Naive B cell (primary cell): ENCODE measurements around the gene TRAF7. TPM values are rescaled to one million over a fixed set of nuclear protein-coding genes. Genes with fewer than 3 reads are reported as not detected.
"Not testable (repeated sequence)": the region's sequence is repeated elsewhere in the genome, so short reads cannot be mapped to it uniquely, and the experiment has no call there.

Experiments
- ATAC-seq, 2 donors: fragments of 150-1000 bp; cut with Tn5 transposase; 2 replicates each; pipeline ENCODE4 v1.10.0; 2021; ENCODE audit warnings: low read depth in 2 of 2, mild to moderate bottlenecking in 2 of 2, moderate library complexity in 2 of 2
- DNase-seq: peaks from one replicate; pipeline ENCODE4 v3.0.0; 2022
- H3K27ac Mint-ChIP-seq, 6 donors: one replicate each; pipeline ENCODE4 v1.8.0; 2020 to 2022; ENCODE audit warnings: mild to moderate bottlenecking in 6 of 6, mixed read lengths in 6 of 6, moderate library complexity in 5 of 6, inconsistent platforms in 2 of 6
- H3K27me3 Mint-ChIP-seq, 3 donors: one replicate each; pipeline ENCODE4 v1.8.0; 2021 to 2022; ENCODE audit warnings: mixed read lengths in 3 of 3, mild to moderate bottlenecking in 1 of 3
- H3K36me3 Mint-ChIP-seq, 2 donors: one replicate each; pipeline ENCODE4 v1.8.0; 2020 to 2022; ENCODE audit warnings: mixed read lengths in 2 of 2, inconsistent platforms in 1 of 2, mild to moderate bottlenecking in 1 of 2
- H3K4me1 Mint-ChIP-seq, 3 donors: one replicate each; pipeline ENCODE4 v1.8.0; 2020 to 2022; ENCODE audit warnings: mixed read lengths in 3 of 3, inconsistent platforms in 1 of 3, mild to moderate bottlenecking in 1 of 3, moderate library complexity in 1 of 3
- H3K4me3 Mint-ChIP-seq, 8 donors: one replicate each; pipeline ENCODE4 v1.8.0; 2020 to 2022; ENCODE audit warnings: mild to moderate bottlenecking in 8 of 8, mixed read lengths in 8 of 8, moderate library complexity in 8 of 8, inconsistent platforms in 2 of 8
- H3K9me3 Mint-ChIP-seq, 7 donors: one replicate each; pipeline ENCODE4 v1.8.0; 2020 to 2022; ENCODE audit warnings: mixed read lengths in 7 of 7, mild to moderate bottlenecking in 5 of 7, inconsistent platforms in 2 of 7, moderate library complexity in 1 of 7
- polyA plus RNA-seq, 6 donors: library from polyadenylated mRNA; unstranded; fragments of 300-500 nt; fragmentation: Illumina TruSeq; gene quantifications; one replicate each; pipeline ENCODE4 v1.2.3, GENCODE V29; 2021; ENCODE audit warnings: low read depth in 6 of 6

Gene TRAF7
- 1 to 10 TPM; 4.2 to 9.4 (median 5.6) TPM for polyA plus RNA-seq

DNA sequence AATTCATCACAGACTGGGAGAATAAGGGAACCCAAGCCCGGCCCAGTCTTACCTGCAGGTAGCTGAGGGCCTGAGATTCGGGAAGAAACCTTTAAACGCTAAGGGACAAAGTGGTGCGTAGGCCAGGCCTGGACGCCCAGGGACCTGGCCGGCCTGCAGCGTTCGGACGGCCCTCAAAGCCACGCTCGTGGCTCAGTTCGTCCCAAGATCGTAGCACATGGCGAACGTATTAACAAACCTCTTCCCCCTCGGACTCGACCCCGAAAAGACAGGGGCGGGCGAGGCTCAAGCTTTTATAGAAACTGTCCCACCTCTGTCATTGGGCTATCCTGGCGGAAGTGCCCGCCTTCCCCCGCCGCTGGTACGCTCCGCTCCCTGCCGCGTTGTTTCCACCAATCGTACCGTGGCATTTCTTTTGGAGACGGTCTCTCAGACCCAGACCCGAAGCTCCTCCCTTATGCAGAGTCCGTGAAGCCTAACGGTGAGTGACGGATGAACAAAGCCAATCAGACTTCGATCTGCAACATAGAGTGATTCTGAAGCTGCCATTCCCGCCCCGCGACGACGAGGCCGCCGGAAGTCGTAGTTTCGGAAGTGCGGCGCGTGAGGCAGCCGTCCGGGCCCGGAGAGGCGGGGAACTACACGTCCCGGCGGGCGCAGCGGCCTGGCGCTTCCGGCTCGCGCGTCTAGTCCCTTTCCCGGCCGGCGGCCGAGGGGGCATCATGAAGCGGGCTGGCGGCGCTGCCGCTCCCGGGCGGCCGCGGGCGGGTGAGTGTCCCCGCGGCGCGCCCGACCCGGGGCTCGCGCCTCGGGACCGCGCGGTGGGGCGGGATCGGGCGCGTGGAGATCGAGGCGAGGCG is at the start of gene TRAF7:
TRAF7 (plus strand) TSS at position 692 of the 860 bp plus-strand sequence. CDS start 8,139 bp downstream, outside the sequence.
- Mint-ChIP-seq H3K36me3 (no peaks in the 10 kb centered on the region), H3K4me3 (peak within 1 kb of the TSS; percentile 79 to 97 (median 96)), H3K9me3 (no peaks in the 10 kb centered on the region), H3K27ac (peak within 1 kb of the TSS; percentile 93 to 97 (median 96)), H3K4me1 (peaks cover 43 to 52% (median 49%) of the 10 kb centered on the region in 3 donors), H3K27me3 (no peaks in the 10 kb centered on the region)
- DNase-seq, result peak; percentile 98
- peak; percentile 89 to 91 for ATAC-seq

DNA sequence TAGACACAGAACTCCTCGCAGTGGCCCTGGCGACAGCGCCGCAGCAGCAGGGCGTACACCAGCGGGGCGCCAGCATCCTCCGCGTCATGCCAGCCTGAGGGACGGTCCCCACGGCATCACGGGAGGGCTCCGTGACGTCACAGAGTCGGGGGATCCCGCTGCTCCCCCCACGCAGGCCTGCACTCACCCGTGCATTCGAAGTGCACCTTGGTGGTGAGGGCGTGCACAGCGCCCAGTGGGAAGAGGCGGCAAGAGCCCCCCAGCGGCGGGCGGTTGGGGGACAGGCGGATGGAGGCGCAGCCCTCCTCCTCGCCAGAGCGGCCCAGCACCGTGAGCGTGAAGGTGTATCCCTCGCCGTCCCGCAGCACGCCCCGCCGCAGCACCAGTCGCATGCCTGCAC is 49.4 kb upstream of the TRAF7 start:
- not testable (repeated sequence) for DNase-seq, H3K4me3 Mint-ChIP-seq, H3K36me3 Mint-ChIP-seq, ATAC-seq, H3K27ac Mint-ChIP-seq, H3K9me3 Mint-ChIP-seq, H3K4me1 Mint-ChIP-seq, H3K27me3 Mint-ChIP-seq

DNA sequence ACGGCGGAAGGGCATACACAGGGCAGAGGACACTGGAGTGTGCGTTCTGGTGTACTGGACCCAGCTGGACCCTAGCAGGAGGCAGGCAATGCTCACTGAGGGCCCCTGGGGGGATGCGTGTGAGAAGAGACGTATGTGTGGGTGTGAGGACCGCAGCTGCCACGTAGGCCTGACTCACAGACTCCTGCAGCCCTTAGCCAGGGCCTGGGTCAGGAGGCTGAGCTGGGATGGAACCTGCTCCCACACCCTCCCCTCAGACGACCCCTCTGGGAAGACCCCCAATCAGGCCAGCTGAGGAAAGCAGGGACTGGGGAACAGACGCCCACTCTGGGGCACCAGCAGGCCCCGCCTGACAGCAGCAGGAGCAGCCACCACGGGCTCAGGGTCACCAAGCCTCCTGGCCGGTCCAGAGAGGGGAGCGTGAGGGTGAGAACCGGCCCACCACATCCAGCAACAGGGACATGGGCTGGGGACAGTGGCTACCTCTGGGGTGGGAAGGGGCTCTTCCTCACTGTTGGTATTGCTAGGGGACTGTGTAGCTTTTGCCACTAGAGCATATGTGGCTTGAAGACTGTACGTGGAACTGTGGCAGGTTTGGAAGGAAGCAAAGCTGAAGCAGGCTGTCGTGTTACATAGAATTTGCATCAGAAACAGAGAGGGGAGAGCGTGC is 48.3 kb upstream of the TRAF7 start:
- not testable (repeated sequence) for H3K9me3 Mint-ChIP-seq, ATAC-seq, H3K4me1 Mint-ChIP-seq, H3K36me3 Mint-ChIP-seq, H3K4me3 Mint-ChIP-seq, H3K27me3 Mint-ChIP-seq, DNase-seq
- peak overlapping the region in 2 of 6 donors; percentile 63 to 70 for H3K27ac Mint-ChIP-seq

DNA sequence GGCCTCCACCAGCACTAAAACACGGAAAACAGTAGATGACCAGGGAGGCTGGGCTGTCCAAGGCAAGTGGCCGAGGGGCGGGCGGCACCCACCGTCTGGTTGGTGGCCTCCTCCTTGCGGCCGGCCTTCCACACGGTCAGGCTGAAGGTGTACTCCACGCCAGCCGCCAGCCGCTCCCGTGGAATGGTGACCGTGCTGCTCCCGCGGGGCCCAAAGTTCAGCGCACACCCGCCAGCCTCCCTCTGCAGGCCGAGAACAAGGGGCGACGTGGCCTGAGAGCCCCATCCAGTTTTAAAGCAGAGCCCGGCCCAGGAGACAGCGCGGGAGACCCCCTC is 47.8 kb upstream of the TRAF7 start:
- H3K36me3 Mint-ChIP-seq, H3K9me3 Mint-ChIP-seq, ATAC-seq, H3K4me1 Mint-ChIP-seq, H3K27ac Mint-ChIP-seq, DNase-seq, H3K4me3 Mint-ChIP-seq, H3K27me3 Mint-ChIP-seq: not testable (repeated sequence)

DNA sequence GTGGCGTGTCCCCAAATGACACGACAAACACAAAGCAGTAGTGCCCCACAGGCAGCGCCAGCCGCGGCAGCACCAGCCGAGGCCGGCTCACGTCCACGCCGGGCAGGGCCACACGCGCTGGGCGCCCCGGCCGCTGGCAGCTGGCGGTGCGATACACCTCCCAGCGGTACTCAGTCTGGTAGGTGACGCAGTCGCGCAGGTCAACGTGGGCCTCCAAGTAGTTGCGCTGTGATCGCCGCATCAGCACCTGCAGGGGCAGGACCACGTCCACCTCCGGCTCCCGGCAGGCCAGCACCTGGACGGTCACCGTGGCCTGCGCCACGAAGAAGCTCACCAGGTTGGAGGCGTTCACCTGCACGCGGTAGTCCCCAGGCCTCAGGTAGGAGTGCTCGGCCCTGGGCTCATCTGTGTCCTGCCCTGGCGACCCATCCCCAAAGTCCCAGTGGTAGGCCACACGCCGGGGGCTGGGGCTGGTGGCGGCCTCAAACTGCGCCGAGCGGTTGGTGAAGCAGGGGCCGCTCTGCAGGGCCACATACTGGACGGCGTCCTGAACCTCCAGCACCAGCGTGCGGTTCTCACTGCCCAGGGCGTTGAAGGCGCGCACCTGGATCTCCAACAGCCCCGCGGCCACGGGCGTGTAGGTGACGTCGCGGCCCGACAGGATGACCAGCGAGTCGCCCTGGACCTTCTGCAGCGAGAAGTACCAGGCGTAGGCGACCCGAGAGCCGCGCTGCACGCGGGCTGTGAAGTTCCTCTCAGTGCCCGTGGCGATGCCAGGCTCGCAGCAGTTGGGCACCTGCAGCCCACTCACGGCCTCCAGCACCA is 46.9 kb upstream of the TRAF7 start:
- H3K9me3 Mint-ChIP-seq, H3K27me3 Mint-ChIP-seq, H3K4me1 Mint-ChIP-seq, ATAC-seq, H3K27ac Mint-ChIP-seq, DNase-seq, H3K36me3 Mint-ChIP-seq, H3K4me3 Mint-ChIP-seq: not testable (repeated sequence)

DNA sequence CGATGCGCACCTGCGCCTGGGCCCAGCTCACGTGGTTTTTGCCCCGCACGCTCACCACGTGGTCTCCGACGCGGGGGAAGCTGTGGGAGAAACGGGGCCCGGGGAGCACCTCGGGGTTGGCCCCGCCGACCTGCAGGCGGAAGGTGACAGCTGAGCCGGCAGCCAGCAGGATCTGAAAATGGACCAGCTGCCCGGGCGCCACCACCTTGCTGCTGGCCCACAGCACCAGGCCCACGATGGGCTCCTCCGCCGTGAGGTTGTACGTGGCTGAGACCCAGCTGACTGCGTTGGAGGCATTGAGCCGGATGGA is 46.4 kb upstream of the TRAF7 start:
- not testable (repeated sequence) for H3K4me1 Mint-ChIP-seq, ATAC-seq, H3K27me3 Mint-ChIP-seq, DNase-seq, H3K36me3 Mint-ChIP-seq, H3K9me3 Mint-ChIP-seq, H3K27ac Mint-ChIP-seq, H3K4me3 Mint-ChIP-seq

DNA sequence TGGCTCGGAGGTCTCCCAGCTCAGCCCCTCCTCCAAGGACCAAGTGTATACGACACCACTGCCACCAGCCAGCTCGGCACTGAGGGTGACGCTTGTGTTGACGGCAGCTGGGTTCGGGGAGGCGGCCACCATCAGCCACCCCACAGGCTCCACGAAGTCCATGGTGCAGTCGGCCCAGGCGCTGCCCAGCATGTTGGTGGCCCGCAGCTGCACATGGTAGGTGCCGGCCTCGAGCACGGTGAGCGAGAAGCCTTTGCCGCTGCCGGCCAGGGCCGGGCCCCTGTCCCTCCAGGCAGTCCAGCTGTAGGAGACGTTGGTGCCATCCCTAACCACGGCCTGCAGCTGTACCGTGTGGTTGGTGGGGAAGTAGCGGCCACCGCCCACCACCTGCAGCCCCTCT is 45.7 kb upstream of the TRAF7 start:
- H3K36me3 Mint-ChIP-seq, DNase-seq, H3K27ac Mint-ChIP-seq, ATAC-seq, H3K27me3 Mint-ChIP-seq, H3K9me3 Mint-ChIP-seq, H3K4me3 Mint-ChIP-seq, H3K4me1 Mint-ChIP-seq: not testable (repeated sequence)

DNA sequence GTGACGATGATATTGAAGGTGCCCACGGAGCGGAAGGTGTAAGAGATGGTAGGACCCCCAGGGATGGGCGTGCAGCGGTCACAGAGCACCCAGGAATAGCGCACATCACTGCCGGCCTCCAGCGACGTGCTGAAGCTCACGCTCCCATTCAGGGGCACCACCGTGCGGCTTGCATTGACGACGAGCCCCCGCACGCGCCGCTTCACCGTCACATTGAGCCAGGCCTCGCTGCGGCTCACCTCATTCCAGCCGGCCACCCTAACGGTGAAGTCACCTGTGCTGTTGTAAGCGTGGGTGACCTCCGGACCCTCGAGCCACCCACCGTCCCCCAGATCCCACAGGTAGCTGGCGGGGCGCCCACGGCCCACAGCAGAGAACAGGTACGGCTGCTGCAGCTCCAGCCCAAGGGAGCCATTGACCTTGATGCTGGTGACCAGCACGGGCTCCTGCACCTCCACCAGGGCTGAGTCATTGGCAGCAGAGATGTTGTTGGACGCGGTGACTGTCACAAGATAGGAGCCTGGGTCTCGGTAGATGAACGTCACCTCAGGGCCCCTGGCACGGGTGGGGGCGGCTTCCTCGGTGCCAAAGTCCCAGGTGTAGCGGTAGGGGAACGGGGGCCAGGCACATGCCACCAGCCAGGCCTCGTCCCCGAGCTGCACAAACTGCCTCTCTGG is 45.1 kb upstream of the TRAF7 start:
- not testable (repeated sequence) for H3K4me1 Mint-ChIP-seq, H3K4me3 Mint-ChIP-seq, DNase-seq, H3K36me3 Mint-ChIP-seq, ATAC-seq, H3K27ac Mint-ChIP-seq, H3K9me3 Mint-ChIP-seq, H3K27me3 Mint-ChIP-seq

DNA sequence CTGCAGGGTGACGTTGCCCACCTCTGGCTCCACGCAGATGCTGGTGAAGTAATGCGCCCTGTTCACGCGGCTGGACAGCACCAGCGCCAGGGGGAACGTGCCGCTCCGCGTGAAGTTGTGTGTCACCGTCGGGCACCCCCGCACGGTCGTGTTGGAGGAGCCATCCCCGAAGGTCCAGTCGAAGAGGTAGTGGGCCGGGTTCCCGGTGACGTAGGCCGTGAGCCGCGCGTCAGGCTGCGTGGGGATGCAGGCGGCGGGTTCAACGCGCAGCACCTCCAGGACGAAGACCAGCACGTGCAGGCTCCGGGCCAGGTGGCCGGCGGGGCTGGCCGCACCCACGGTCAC is 44.6 kb upstream of the TRAF7 start:
- not testable (repeated sequence) for H3K4me3 Mint-ChIP-seq, H3K36me3 Mint-ChIP-seq, H3K27ac Mint-ChIP-seq

DNA sequence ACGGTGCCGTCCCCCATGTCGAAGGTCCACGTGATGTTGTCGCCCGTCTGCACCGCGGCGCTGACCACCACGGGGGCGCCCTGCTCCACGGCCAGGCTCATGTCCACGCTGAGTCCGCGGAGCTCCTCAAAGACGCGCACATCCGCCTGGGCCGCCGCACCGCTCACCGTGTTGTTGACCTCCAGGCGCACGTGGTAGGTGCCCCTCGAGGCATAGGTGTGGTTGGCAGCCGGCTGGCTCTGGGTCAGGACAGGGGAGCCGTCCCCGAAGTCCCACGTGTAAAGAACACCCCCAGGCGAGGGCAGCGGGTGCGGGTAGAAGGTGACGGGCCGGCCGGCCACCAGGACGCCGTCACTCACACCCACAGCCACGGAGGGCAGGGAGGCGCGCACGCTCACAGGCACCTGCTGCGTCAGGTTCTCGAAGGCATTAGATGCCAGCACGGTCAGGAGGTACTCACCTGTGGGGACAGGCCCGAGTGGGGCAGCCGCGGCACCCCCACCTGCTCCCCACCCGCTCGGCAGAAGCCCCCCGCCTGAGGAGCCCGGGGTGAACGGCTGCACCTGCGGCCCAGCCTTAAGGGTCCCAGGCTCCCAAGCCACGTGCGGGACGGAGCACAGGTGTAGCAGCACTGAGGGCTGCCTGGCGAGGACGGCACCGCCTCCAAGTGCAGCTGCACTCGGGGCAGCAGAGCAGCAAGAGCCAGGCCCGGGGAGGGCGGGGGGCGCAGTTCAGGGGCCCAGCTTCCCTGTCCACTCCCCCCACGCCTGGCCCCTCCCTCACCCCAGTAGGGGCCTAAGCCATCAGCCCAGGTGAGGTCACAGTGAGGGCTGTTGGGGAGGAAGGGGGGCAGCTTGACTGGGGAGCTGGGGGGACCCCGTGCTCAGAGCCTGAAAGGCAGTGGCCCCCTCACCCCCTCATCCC is 43.9 kb upstream of the TRAF7 start:
- not testable (repeated sequence) for H3K27me3 Mint-ChIP-seq, DNase-seq, H3K4me1 Mint-ChIP-seq, H3K9me3 Mint-ChIP-seq, ATAC-seq, H3K4me3 Mint-ChIP-seq, H3K27ac Mint-ChIP-seq, H3K36me3 Mint-ChIP-seq

More for the DNA sequence above, 44.6 kb upstream of the TRAF7 start:
- ATAC-seq, H3K9me3 Mint-ChIP-seq, H3K4me1 Mint-ChIP-seq, DNase-seq, H3K27me3 Mint-ChIP-seq: not testable (repeated sequence)

DNA sequence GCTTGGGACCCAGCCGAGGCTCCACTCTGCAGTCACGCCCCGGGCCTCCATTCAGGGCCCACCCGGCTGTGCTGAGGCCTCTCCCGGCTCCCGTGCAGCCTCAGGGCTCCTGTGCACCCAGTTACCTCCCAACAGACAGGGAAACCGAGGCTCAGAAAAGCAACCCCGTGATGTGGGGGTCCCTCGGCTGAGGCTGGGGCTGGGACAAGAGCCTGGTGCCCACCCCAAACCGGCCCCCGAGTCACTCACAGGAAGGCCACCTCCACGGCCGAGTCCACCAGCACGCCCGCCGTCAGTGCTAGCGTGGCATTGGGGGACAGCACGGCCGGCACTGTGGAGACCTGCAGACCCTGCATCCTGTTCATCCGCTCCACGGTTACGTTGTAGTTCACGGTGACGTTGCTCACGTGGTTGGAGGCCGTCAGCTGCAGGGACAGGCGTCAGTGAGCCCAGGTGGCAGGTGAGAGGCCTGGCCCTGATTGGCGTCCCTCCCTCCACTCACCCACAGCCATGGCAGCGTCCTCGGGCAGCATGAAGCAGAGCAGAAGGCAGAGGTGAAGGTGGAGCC is 43.0 kb upstream of the TRAF7 start:
- H3K4me3 Mint-ChIP-seq, ATAC-seq, H3K27ac Mint-ChIP-seq, H3K36me3 Mint-ChIP-seq, H3K4me1 Mint-ChIP-seq, H3K27me3 Mint-ChIP-seq, DNase-seq, H3K9me3 Mint-ChIP-seq: not testable (repeated sequence)

DNA sequence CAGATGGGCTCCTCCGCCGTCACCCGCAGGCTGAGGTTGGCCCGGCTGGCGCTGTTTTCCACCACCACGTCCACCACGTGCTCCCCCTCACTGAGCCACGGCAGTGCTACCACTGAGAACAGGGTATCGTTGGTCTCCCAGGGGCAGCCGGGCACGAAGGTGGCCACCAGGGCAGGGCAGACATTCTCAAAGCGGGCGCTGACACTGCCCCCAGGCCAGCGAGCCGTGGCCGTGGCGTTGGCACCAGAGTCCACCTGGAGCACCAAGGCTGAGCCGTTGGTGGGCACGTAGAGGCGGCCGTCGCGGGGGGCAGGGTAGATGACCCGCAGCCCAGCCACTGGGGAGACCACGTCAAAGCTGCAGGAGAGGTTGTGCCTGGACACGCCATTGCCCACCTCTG is 41.4 kb upstream of the TRAF7 start:
- H3K4me3 Mint-ChIP-seq, H3K9me3 Mint-ChIP-seq, H3K27me3 Mint-ChIP-seq, H3K36me3 Mint-ChIP-seq, H3K27ac Mint-ChIP-seq, ATAC-seq, DNase-seq, H3K4me1 Mint-ChIP-seq: not testable (repeated sequence)
